ENCODE measurements around the gene ANTXR1. TPM values are rescaled to one million over a fixed set of nuclear protein-coding genes. Genes with fewer than 3 reads are reported as not detected.

Gene ANTXR1
- total RNA-seq, 4 donors from 2014 or later, result 63.0 to 134 (median 113) TPM

- Histone ChIP-seq H3K4me3 (no peak overlapping the region), H3K27ac (peak overlapping the region in 1 of 2 donors; percentile 1), H3K4me1 (peaks cover 5 to 28% of the 10 kb centered on the region in 2 donors), H3K9me3 (no peaks in the 10 kb centered on the region), H3K36me3 (no peaks in the 10 kb centered on the region), H3K27me3 (no peaks in the 10 kb centered on the region)
- intact Hi-C loops (cut with DNase I; ENCODE audit: low total_unique reads), result no loop called here
- TF ChIP-seq POLR2A (IDR thresholded peaks at IDR 0.05) (no peak), CTCF (IDR thresholded peaks at IDR 0.05) (no peak)
- DNase-seq, result no peak
Measured at GRCh38 chr2:69166812-69167468, 154.0 kb downstream of the ANTXR1 start.

GRCh38 chr2:69167469-69167822 lies 154.5 kb downstream of the ANTXR1 start:
- H3K4me3 ChIP-seq, result no peak overlapping the region
- intact Hi-C loops (cut with DNase I; ENCODE audit: low total_unique reads), result no loop called here
- H3K4me1 ChIP-seq, result peaks cover 5 to 23% of the 10 kb centered on the region in 2 donors
- peak overlapping the region in 1 of 2 donors; percentile 1 for H3K27ac ChIP-seq
- TF ChIP-seq CTCF (IDR thresholded peaks at IDR 0.05) (no peak), POLR2A (IDR thresholded peaks at IDR 0.05) (no peak)
- DNase-seq, result no peak
- no peaks in the 10 kb centered on the region for H3K27me3 ChIP-seq
- no peaks in the 10 kb centered on the region for H3K36me3 ChIP-seq
- no peaks in the 10 kb centered on the region for H3K9me3 ChIP-seq

DNA sequence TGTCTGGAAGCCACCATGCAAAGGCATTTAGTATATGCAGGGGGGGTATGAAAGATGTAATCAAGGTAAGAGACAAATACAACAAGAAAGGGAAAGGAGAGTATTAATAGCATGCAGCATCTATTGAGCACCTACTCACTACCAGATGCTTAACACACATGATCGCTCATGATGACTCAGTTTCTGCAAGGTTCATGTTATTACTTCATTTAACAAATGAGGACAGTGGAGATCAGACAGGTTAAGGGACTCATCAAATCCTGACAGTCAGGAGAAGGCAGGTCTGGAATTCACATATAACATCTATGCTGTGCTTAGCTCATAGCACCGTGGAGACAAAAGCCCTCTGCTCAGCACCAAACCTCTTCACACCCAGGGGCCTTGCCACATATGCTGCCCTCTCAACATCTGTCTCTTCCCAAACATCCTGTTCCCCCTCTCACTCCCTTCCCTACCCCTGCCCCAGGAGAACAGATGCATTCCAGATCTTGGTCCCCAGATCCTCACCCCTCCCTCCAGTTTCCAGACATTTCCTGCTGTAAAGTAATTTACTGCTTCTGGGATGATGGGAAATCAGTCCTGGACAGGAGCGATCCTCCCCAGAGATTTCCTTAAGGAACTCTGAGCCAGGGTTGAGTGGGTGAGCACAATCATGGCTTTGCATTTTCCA lies 155.3 kb downstream of the ANTXR1 start:
- H3K27me3 ChIP-seq, result no peaks in the 10 kb centered on the region
- H3K9me3 ChIP-seq, result no peaks in the 10 kb centered on the region
- intact Hi-C loops (cut with DNase I; ENCODE audit: low total_unique reads), result no loop called here
- TF ChIP-seq CTCF (IDR thresholded peaks at IDR 0.05) (no peak), POLR2A (IDR thresholded peaks at IDR 0.05) (no peak)
- H3K36me3 ChIP-seq, result no peaks in the 10 kb centered on the region
- H3K4me3 ChIP-seq, result no peak overlapping the region
- peaks cover 5 to 18% of the 10 kb centered on the region in 2 donors for H3K4me1 ChIP-seq
- no peak for DNase-seq
- H3K27ac ChIP-seq, result peak overlapping the region; percentile 69 to 97

DNA sequence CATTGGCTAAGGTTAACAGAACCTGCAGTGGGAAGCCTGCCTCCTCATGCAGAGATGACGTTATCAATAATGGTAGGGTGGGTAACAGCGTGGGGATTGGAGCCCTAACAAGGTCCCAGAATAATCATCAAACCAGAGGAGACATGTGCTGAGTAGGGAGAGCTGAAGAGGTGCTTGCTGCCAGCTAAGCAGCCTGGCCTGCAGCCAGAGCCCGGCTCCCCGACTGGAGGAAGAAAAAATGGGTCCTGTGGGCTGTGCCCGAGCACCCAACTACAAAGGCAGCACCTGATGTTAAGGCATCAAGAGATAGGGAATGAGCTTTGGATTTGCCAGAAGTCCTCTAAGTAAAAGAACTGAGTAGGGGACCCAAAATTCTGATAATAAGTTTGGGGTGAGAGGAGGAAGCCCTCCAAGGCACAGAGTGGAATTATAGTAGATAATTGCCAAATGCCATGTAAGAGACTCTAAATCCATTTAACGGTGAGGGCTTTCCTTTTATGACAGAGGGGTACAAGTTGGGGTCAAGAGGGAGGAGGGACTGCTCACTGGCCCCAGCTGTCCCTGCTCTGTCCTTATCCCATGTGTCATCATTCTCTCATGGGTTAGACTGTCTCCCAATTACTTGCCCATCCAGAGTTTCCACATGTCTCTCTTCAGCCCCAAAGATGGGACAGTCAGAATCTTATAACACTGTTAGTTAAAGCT lies 156.1 kb downstream of the ANTXR1 start:
- peak overlapping the region; percentile 69 to 97 for H3K27ac ChIP-seq
- intact Hi-C loops (cut with DNase I; ENCODE audit: low total_unique reads), result no loop called here

More for the DNA sequence above, 156.1 kb downstream of the ANTXR1 start:
- H3K4me1 ChIP-seq, result peaks cover 5 to 10% of the 10 kb centered on the region in 2 donors
- no peaks in the 10 kb centered on the region for H3K9me3 ChIP-seq
- TF ChIP-seq CTCF (IDR thresholded peaks at IDR 0.05) (no peak), POLR2A (IDR thresholded peaks at IDR 0.05) (no peak)
- H3K27me3 ChIP-seq, result no peaks in the 10 kb centered on the region
- H3K36me3 ChIP-seq, result no peaks in the 10 kb centered on the region
- no peak for DNase-seq
- no peak overlapping the region for H3K4me3 ChIP-seq

All from uterus (tissue), 4 donors.